Fibroblast of upper back skin (primary cell): ENCODE results near the gene TBK1.
A peak's percentile ranks its signal among the peaks of the same experiment; 100 is the strongest.

ENCODE experiments used
- DNase-seq: peaks from one replicate; pipeline ENCODE4 v3.0.0-alpha.2; 2013

Gene TBK1

DNA sequence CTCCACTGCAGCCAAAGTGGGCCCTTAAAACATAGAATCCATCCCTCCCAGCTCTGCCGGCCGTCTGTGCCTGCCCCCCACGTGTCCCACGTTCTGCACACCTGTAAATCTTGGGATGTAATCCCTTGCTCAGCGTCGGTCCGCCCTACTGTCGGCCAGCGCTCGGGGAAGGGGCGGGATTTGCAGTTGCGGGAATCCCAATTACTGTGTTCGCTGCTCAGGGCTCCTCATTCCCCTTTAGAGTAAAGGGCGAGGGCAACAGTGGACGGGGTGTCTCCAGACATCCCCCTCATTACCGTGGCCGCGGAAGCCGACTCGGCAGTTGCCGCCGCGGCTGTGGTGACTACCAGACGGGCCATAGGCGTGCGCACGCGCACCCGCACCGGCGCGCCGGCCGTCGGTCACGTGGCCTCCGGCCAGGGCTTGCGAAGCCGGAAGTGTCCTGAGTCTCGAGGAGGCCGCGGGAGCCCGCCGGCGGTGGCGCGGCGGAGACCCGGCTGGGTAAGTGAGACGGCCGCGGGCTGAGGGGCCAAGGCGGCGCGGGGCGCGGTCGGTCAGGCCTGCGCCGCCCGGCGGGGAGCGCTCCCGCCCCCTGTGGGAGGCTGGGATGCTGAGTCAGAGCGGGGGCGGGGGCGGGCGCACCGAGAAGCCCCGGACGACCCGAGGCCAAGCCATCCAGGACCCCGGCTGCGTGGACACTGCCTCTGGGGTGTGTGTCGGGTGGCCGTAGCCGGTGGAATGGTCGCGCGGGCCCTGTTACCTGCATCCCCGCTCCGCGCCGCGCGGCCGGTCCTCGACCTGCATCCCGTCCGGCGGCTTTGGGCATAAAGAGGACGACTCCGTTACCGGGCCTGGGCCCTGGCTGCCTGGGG is at the start of gene TBK1:
TBK1 (plus strand) TSS at position 434 of the 872 bp plus-strand sequence. CDS start 3,751 bp downstream, outside the sequence.
- peak; percentile 81 for DNase-seq

- DNase-seq: no peak
These were observed 49.7 kb upstream of the TBK1 start for GRCh38 chr12:64402181-64402580.

GRCh38 chr12:64403707-64404469 is 48.0 kb upstream of the TBK1 start, which contains the start of gene XPOT:
Gene XPOT, plus strand, starts transcription at chr12:64404392. Its CDS starts 5,644 bp downstream, at chr12:64410036.
- peak; percentile 98 for DNase-seq

DNA sequence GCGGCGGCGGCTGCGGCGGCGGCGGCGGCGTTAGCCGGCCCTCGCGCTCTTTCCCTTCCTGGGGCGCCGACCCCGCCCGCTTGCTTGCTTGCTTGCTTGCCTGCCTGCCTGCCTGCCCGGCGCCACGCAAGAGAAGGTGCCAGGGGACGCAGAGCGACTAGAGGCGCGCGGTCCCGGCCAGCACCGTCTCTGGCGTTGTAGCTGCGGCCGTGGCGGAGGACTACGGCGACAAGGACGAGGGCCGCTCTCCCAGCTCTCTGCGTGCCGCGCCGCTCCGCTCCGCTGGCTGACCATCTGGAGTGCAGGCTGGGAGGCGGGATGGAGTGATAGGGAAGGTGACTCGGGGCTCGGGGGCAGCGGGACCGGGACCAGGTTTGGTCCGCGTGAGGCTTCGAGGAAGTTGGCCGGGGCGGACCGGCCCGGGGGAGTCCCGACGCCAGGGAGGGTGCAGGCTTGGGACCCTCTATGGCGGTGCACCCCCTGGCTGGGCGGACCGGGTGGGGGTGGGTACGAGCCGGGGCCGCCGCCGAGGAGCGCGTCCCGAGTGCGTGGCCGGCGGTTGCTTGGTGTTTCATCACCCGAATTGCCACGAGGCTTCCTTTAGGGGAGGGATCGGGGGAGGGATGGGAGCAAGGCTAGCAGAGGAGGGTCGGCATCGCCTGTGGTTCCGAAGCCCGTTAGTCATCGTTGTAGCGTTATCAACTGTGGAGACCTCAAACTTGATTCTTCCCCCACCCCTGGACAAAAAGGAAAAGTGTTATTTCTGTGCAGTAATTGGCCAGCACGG is 47.3 kb upstream of the TBK1 start:
- peak; percentile 97 for DNase-seq

- DNase-seq: no peak
These were observed 44.3 kb upstream of the TBK1 start for GRCh38 chr12:64407342-64408223.

- DNase-seq: no peak
These were observed 40.5 kb upstream of the TBK1 start for GRCh38 chr12:64411427-64411826.

GRCh38 chr12:64412459-64412858 is 39.5 kb upstream of the TBK1 start:
- DNase-seq: peak; percentile 44

- DNase-seq: no peak
These were observed 38.0 kb upstream of the TBK1 start for GRCh38 chr12:64413884-64414283.

DNA sequence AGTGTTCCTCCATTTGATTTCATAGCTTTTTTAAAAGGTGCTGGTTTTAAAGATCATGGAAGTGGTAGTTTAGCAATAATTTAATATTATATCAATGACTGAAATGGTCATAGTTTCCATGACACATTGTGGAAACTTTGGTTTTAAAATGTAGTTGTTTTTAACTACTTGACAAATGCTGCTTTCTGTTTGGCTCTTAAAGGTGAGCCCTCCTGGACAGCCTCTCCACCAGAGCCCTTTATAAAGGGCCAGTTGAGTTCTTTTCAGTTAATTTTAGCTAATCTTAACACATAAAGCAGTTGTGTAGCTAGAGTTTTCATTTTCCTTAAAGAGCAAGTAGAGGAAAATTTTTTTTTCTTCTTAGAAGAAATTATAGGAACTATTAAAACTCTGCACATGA is 33.7 kb upstream of the TBK1 start:
- no peak for DNase-seq

DNA sequence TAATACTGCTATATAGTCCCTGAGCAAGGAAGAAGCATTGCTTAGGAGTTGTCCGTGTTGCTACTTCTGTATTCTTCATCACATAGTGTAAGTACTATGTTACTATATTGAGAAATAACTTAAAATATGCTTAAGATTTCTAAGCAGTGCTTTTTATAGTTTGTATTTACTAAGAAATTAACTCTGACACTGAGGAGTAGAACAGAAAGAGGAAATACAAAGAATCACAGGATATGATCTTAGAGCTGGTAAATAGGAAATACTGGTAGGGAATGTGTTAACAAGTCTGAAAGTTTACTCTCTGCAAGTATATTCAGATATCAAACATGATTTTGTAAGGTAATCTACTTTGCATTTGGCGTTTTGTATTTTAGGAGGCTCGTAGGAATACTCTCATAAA is 32.2 kb upstream of the TBK1 start:
- DNase-seq: no peak

GRCh38 chr12:64427988-64428387 is 23.9 kb upstream of the TBK1 start:
- no peak for DNase-seq

GRCh38 chr12:64428956-64429355 is 23.0 kb upstream of the TBK1 start:
- no peak for DNase-seq

- DNase-seq: no peak
These were observed 21.0 kb upstream of the TBK1 start for GRCh38 chr12:64430886-64431285.

DNA sequence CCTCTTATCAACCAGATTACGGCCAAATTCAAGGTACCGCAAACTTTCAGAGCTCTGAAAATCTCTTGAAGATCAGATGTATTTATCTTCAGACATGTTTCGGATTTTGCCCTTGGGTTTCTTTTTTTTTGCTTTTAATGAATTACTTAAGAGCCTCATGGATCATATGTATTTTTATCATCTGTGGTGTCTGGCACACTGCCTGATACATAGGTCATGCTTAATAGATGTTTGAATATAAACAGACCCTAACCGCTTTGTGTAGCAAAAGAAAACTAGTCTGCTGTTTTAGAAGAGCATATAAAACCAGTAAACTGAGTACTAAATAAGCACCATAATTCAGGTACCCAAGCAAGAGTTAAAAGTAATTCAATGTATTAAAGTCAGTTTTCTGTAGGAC is 20.1 kb upstream of the TBK1 start:
- peak; percentile 36 for DNase-seq

- no peak for DNase-seq
These were observed 18.0 kb upstream of the TBK1 start for GRCh38 chr12:64433915-64434314.

- no peak for DNase-seq
These were observed 11.8 kb upstream of the TBK1 start for GRCh38 chr12:64440100-64440499.

- DNase-seq: no peak
These were observed 6.4 kb upstream of the TBK1 start for GRCh38 chr12:64445490-64445889.

DNA sequence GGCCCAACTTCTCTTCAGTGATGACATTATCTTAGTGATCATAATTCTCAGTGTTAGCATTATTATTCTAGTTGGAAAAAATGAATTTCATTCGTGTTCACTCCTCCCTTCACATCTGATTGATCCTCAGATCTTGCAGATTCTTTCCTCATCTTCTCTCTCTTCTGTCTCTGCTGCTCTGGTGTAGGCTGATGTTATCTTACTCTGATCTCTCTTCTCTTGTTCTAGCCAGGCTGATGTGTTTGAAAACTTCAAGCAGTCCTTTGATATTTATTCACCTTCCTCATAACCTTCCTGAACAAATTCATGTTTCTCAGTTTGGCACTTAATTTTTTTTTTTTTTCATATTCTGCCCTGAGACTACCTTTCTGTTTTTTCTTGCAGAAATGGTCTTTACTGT is 5.6 kb upstream of the TBK1 start:
- DNase-seq: no peak

- no peak for DNase-seq
These were observed 1.8 kb upstream of the TBK1 start for GRCh38 chr12:64450057-64450640.

- DNase-seq: peak; percentile 16
These were observed 1.0 kb upstream of the TBK1 start for GRCh38 chr12:64450711-64451486.
